GM12872 (cell line): ENCODE measurements around the gene ASZ1.

Source experiments
- TF ChIP-seq, protein P1 (sequence below): IDR thresholded peaks from 3 replicates; pipeline ENCODE4 v1.5.1; 2011; ENCODE audit warnings: low read depth, mild to moderate bottlenecking, low read length, moderate library complexity; ENCODE audit not compliant: insufficient read depth

The ASZ1 gene

DNA sequence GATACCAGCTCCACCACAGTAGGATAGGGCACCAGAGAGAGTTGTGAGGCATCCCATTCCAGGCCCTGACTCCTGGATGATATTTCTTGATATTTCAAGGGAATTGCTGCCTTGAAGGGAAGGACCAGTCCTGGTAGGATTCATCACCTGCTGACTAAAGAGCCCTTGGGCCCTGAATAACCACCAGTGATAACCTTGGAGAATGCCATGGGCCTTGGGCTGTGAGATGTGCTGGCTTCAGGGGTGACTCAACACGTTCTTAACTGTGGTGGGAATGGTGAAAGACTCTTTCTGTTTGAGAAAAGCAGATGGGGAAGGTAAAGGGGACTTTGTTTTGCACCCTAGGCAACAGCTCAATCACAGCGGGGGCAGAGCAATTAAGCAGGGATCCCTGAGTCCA, 21.4 kb upstream of the ASZ1 start:
- TF ChIP-seq, protein P1, sequence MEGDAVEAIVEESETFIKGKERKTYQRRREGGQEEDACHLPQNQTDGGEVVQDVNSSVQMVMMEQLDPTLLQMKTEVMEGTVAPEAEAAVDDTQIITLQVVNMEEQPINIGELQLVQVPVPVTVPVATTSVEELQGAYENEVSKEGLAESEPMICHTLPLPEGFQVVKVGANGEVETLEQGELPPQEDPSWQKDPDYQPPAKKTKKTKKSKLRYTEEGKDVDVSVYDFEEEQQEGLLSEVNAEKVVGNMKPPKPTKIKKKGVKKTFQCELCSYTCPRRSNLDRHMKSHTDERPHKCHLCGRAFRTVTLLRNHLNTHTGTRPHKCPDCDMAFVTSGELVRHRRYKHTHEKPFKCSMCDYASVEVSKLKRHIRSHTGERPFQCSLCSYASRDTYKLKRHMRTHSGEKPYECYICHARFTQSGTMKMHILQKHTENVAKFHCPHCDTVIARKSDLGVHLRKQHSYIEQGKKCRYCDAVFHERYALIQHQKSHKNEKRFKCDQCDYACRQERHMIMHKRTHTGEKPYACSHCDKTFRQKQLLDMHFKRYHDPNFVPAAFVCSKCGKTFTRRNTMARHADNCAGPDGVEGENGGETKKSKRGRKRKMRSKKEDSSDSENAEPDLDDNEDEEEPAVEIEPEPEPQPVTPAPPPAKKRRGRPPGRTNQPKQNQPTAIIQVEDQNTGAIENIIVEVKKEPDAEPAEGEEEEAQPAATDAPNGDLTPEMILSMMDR, result no peak

DNA sequence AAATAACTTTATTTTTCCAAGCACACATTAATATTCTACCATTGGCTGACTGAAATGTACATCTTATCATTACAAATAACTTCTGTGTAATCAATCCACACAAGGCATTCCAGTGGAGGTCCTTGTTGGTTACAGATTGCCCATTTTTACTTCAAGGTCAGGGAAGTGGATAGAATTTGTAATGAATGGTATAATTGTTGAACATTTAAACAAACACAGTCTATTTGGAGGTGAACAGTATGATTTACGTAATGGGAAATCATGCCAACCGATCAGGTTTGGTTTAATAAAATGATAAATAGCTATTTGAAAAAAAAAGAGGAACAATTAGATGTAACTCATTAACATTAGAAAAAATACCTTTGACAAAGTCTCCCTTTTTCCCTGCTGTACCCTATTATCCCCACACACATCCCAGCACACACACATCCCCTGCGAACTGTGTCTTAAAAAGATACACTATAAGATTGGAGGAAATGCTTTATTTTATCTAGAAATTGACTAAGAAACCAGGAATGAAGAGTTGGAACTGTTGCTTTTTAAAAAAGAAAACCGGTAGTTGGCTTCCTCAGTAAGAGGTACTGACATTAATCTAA, 19.0 kb upstream of the ASZ1 start:
- TF ChIP-seq, protein P1, result no peak

DNA sequence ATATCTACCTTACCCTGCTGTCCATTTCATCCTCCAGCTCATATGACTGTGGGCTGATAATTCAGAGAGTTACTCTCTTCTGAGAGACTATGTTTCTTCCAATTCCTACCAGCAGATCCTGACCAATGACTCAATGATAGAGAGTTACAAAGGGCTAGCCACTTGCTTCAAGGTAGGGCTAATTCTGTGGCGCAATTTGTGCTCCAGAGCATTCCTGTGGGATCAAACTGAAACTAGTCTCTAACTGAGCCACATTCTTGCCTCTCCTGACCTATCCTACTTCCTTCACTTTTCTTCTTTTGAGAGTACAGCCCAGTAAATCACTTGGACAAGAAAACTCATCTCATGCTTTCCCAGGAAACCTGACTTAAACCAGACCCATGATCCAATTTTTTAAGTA, 17.9 kb upstream of the ASZ1 start:
- TF ChIP-seq, protein P1, result no peak

DNA sequence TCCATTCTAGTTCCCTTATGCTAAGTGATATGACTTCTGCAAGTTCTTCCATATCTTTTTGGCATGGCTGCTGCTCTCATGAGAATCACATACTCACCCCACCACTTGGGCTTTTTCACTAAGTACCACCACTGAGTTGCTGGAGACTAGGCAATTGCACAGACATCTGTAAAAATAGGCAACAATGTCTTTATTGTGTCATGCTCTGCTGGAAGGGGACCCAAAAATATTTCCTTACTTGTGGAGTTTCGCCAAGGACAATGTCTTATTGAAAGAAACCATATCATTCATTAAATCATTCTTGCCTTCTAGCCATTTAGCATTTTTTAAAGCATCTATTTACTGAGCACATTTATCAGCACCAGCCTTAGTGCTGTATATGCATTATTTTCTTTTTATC, 17.4 kb upstream of the ASZ1 start:
- TF ChIP-seq, protein P1, result no peak

DNA sequence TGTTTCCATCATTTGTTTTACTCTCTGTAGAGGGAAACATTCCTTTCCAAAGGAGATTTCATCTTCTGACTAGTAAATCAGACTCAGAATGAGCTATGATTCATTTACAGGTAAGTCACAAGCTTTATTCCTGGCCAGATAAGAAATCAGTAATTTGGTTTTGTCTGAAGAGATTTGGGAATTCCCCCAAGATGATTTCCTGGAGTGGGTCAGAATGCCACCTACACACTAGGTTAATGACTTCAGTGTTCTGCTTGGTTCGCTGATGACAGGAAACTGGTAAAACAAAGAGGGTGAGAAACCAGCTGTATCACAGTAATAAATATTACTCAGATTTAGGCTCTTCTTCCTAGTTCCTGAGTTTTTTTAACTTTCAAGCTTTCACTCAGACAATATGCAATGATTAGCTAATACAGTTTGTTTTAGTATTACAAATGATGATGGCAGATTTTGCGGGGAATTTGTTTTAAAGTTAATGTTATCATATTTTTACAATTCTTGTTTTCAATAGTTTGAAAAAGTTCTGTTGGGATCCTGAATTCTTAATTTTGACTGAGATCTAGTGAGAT, 8.3 kb upstream of the ASZ1 start:
- TF ChIP-seq, protein P1, result no peak

DNA sequence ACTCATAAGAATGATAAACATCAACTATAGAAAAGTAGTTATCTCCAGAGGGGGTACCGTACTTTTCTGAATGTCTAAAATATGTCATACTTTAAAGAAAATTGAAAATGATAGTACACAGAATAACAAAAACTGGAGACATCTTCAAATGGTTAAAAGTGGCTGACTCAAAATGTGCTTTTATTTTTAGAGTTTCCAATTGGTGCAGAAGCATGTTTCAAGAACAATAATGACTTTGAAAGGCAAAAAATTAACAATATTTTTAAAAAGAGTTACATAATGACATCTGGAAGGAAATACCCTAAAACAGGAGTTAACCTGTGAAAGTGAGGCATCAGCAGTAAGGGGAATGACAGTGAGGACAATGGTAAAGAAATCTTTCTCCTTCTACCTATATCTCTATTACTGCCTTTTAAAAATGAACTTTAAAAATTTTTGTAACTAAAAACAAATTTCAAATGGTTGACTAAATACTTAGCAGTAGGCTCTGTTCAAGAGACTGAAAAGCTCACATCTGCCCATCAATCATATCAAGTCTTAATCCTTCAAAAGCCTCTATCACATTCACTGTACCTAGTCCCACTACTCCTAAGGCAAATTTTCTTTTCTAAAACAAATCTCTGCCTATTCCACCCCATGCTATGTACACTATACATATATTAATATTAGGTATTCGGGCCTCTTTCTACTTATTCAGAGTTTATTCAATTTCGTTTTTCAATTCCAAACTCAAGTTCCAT, 3.0 kb downstream of the ASZ1 start:
- TF ChIP-seq, protein P1, result no peak

DNA sequence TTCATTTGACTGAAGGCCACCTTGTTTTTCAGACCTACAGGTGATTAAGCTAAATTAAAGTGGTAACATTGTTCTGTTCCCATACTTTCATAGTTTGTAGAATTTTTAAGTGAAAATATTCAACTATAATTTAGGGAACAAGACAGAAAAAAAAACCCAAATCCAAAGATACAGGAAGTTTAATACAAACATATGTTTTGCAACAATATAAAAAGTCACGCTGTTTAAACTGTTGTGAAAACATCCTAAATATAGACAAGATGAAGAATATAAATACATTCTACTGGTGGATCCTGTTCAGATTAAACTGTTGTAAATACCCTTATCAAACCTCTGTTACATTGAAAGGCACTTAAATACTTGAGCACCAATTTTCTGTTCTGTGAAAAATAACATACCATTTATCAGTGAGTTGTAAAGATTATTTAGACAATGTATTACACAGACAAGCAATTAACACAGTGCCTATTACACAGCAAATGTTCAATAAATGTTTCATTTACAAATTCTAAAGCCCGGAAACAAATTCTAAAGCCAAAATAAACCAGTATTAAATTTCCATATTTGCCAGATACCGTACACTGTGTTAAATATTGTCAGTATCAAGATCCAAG, 14.2 kb downstream of the ASZ1 start:
- TF ChIP-seq, protein P1, result no peak
